ENCODE data around the gene DEPDC5. TPM values are rescaled to one million over a fixed set of nuclear protein-coding genes. Genes with fewer than 3 reads are reported as not detected.

Gene DEPDC5
- total and polyA plus RNA-seq, 9 of the 15 experiments (the other 6 are each of a cell fraction or from before 2014, with no cell fraction given), result 2.3 to 12.3 (median 10.7) TPM

DNA sequence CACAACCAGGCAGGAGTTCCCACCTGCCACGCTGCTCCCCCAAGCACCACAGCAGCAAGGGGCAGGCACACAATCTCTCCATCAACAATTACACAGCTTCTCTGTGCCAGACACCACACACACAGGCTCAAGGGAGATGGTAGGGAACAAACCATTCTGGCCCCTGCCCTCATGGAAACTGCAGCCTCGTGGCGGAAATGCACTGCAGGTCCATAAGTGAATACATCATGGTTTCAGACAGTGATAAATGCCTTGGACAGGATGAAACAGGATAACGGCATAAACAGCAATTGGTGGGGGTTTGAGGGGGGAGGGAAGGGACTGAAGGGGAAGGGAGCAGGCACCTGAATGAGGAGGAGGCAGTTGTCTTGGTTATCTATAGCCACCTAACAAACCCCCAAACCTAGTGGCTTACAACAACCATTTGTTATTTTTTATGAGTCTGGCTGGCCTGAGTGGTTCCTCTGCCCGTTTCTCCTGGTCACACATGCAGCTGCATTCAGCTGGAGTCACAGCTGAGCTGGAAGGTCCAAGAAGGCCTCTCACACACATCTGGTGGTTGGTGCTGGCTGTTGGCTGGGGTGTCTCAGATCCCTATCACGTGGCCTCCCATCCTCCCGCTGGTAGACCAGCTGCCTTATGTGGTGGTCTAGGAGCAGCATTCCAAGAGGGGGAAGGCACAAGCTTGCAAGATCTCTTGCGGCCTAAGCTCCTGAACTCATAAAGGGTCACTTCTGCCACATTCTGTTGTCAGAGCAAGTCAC is 175.5 kb downstream of the DEPDC5 start:
- H4K20me1 ChIP-seq (replicated peaks; ENCODE audit: control insufficient read depth, insufficient read depth, low read length), result no peaks in the 10 kb centered on the region
- in situ Hi-C loops (cut with MboI) (no loop called here), intact Hi-C loops (cut with micrococcal nuclease) (no loop called here)
- no peak overlapping the region for H3K4me3 ChIP-seq
- H3K36me3 ChIP-seq (ENCODE audit: control insufficient read depth, insufficient read depth, low read length), result no peaks in the 10 kb centered on the region
- H3K27ac ChIP-seq (ENCODE audit: extremely low read depth, low read depth, low read length), result no peak overlapping the region; the same call in 2 of the 3 replicates
- peak in 2 of 4 experiments; percentile 37 to 47 for DNase-seq (ENCODE audit: extremely low read depth in 1 of 4, low spot score in 3 of 4)
- no peaks in the 10 kb centered on the region for H3K79me2 ChIP-seq (ENCODE audit: control insufficient read depth, insufficient read depth, low read length)
- no TSS peak for BruUV-seq (replicated peaks)
- peaks cover 8 to 11% of the 10 kb centered on the region in 2 experiments; a peak in 3 of 5 replicates for H3K4me1 ChIP-seq (replicated peaks in 1 of 2; ENCODE audit: control insufficient read depth in 2 of 2, insufficient read depth in 2 of 2, low read length in 2 of 2)
- ATAC-seq, result no peak; the same call in 1 of the 3 replicates
- ChIA-PET POLR2A (interaction anchor here (0.6 kb wide), 1 partner anchor 267 kb away, joined by 3 read pairs; no protein-coding TSS in a partner anchor), CTCF (ENCODE audit: low intra/inter-chr PET ratio) (interaction anchor here (0.7 kb wide), 1 partner anchor 57 kb away, joined by 3 read pairs; no protein-coding TSS in a partner anchor)
- H3K9me3 ChIP-seq (replicated peaks; ENCODE audit: control insufficient read depth, insufficient read depth, low read depth, low read length), result no peaks in the 10 kb centered on the region
- H3K4me2 ChIP-seq (ENCODE audit: insufficient read depth, low read length), result peak overlapping the region; percentile 4; the same call in 1 of the 2 replicates
- FAIRE-seq, result no peak
- H2AFZ ChIP-seq (ENCODE audit: low read depth, low read length), result peak overlapping the region; percentile 72
- no peaks in the 10 kb centered on the region for H3K27me3 ChIP-seq (ENCODE audit: control insufficient read depth in 2 of 2, insufficient read depth in 2 of 2, low read length in 2 of 2)
- H3K9me1 ChIP-seq (ENCODE audit: control insufficient read depth, insufficient read depth, low read length), result no peaks in the 10 kb centered on the region
- H3K9ac ChIP-seq (ENCODE audit: insufficient read depth in 1 of 2, low read depth in 2 of 2, low read length in 2 of 2), result peak overlapping the region in 1 of 2 experiments; percentile 81; a peak in 2 of 4 replicates
- 38% methylated on average over 8 of the region's 8 CpGs for WGBS (ENCODE audit: insufficient coverage, low coverage, missing lambda C conversion rate)
- TF ChIP-seq MTA3 (IDR thresholded peaks at IDR 0.05; ENCODE audit: borderline replicate concordance) (no peak), CEBPB (tag; IDR thresholded peaks at IDR 0.05) (no peak), STAT5A (IDR thresholded peaks at IDR 0.05; ENCODE audit: borderline replicate concordance, low read length) (no peak), ILK (tag; IDR thresholded peaks at IDR 0.05; ENCODE audit: borderline replicate concordance, low read depth) (no peak), ZNF316 (IDR thresholded peaks at IDR 0.05) (no peak), MEIS2 (IDR thresholded peaks at IDR 0.05; ENCODE audit: partially characterized antibody) (peak; percentile 77)
- TF ChIP-seq, protein P1, sequence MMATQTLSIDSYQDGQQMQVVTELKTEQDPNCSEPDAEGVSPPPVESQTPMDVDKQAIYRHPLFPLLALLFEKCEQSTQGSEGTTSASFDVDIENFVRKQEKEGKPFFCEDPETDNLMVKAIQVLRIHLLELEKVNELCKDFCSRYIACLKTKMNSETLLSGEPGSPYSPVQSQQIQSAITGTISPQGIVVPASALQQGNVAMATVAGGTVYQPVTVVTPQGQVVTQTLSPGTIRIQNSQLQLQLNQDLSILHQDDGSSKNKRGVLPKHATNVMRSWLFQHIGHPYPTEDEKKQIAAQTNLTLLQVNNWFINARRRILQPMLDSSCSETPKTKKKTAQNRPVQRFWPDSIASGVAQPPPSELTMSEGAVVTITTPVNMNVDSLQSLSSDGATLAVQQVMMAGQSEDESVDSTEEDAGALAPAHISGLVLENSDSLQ (IDR thresholded peaks at IDR 0.05), result peak; percentile 82
- TF ChIP-seq, protein P2, sequence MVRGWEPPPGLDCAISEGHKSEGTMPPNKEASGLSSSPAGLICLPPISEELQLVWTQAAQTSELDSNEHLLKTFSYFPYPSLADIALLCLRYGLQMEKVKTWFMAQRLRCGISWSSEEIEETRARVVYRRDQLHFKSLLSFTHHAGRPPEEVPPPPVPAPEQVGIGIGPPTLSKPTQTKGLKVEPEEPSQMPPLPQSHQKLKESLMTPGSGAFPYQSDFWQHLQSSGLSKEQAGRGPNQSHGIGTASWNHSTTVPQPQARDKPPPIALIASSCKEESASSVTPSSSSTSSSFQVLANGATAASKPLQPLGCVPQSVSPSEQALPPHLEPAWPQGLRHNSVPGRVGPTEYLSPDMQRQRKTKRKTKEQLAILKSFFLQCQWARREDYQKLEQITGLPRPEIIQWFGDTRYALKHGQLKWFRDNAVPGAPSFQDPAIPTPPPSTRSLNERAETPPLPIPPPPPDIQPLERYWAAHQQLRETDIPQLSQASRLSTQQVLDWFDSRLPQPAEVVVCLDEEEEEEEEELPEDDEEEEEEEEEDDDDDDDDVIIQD (CRISPR knock-in tag; IDR thresholded peaks at IDR 0.05), result no peak
- TF ChIP-seq, protein P3, sequence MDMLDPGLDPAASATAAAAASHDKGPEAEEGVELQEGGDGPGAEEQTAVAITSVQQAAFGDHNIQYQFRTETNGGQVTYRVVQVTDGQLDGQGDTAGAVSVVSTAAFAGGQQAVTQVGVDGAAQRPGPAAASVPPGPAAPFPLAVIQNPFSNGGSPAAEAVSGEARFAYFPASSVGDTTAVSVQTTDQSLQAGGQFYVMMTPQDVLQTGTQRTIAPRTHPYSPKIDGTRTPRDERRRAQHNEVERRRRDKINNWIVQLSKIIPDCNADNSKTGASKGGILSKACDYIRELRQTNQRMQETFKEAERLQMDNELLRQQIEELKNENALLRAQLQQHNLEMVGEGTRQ (CRISPR knock-in tag; IDR thresholded peaks at IDR 0.05), result peak; percentile 46
- TF ChIP-seq, protein P4, sequence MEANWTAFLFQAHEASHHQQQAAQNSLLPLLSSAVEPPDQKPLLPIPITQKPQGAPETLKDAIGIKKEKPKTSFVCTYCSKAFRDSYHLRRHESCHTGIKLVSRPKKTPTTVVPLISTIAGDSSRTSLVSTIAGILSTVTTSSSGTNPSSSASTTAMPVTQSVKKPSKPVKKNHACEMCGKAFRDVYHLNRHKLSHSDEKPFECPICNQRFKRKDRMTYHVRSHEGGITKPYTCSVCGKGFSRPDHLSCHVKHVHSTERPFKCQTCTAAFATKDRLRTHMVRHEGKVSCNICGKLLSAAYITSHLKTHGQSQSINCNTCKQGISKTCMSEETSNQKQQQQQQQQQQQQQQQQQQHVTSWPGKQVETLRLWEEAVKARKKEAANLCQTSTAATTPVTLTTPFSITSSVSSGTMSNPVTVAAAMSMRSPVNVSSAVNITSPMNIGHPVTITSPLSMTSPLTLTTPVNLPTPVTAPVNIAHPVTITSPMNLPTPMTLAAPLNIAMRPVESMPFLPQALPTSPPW (CRISPR knock-in tag; IDR thresholded peaks at IDR 0.05), result 0 out of 2 replicates have a peak, but pooled peaks have one; percentile 14
- TF ChIP-seq, protein P5, sequence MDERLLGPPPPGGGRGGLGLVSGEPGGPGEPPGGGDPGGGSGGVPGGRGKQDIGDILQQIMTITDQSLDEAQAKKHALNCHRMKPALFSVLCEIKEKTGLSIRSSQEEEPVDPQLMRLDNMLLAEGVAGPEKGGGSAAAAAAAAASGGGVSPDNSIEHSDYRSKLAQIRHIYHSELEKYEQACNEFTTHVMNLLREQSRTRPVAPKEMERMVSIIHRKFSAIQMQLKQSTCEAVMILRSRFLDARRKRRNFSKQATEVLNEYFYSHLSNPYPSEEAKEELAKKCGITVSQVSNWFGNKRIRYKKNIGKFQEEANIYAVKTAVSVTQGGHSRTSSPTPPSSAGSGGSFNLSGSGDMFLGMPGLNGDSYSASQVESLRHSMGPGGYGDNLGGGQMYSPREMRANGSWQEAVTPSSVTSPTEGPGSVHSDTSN (CRISPR knock-in tag; IDR thresholded peaks at IDR 0.05; ENCODE audit: low read depth), result no peak
- TF ChIP-seq, protein P5 (tag; conservative IDR thresholded peaks at IDR 0.05; ENCODE audit: low read depth), result peak; percentile 70

All from K562 (cell line).